Myocyte (in vitro differentiated cells): Measurements from ENCODE around the gene SSR1. TPM values are rescaled to one million over a fixed set of nuclear protein-coding genes. Genes with fewer than 3 reads are reported as not detected.
"Not testable (repeated sequence)": the region's sequence is repeated elsewhere in the genome, so short reads cannot be mapped to it uniquely, and the experiment has no call there.

Experiments used
- DNase-seq: peaks from one replicate; pipeline ENCODE4 v3.0.0-alpha.2; 2012; ENCODE audit warnings: low read depth
- total RNA-seq: library from RNA; depleted of rRNA; stranded (reverse); fragments of >200 nt; gene quantifications from 2 replicates; pipeline ENCODE4 v1.2.3, GENCODE V29; 2014

Gene SSR1
- total RNA-seq, 1 donor from 2014 or later: 74.2 TPM

- DNase-seq: no peak
Observed at GRCh38 chr6:7282097-7282906, 30.7 kb downstream of the SSR1 start.

DNA sequence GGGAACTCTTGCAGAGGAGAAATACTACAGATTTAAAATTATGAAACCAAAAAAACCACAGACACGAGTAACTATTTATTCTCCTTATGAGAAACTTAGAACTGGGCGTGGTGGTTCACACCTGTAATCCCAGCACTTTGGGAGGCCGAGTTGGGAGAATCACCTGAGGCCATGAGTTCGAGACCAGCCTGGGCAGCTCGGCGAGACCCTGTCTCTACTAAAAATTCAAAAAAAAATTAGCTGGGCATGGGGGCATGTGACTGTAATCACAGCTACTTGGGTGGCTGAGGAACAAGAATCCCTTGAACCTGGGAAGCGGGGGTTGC lies 36.8 kb downstream of the SSR1 start:
- no peak for DNase-seq

DNA sequence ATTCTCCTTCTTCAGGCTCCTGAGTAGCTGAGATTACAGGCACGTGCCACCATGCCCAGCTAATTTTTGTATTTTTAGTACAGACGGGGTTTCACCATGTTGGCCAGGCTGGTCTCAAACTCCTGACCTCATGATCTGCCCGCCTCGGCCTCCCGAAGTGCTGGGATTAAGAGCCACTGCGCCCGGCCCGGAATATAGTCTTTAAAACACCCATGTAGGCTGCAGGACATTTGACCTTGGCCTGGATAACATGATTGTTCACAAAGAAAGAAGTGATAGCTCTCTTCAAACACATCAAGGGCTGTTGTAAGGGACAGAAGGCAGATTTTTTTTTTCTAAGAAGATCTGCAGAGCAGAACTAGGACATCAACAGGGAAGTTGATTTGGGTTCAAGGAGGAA lies 38.5 kb downstream of the SSR1 start:
- not testable (repeated sequence) for DNase-seq

GRCh38 chr6:7273709-7274108 lies 39.3 kb downstream of the SSR1 start:
- DNase-seq: no peak

DNA sequence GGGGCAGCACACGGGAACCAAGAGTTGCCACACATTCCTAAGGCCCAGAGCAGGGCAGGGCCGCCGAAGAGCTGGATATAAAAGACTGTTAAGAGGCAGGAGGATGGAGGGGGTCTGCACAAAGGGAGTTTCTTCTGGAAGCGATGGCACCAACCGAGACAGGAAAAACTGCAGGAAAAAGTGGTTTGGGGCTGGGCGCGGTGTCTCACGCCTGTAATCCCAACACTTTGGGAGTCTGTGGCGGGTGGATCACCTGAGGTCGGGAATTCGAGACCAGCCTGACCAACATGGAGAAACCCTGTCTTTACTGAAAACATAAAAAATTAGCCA lies 41.8 kb downstream of the SSR1 start:
- DNase-seq: no peak

GRCh38 chr6:7270320-7271204 lies 42.4 kb downstream of the SSR1 start:
- peak; percentile 83 for DNase-seq

- no peak for DNase-seq
Observed at GRCh38 chr6:7269816-7270215, 43.2 kb downstream of the SSR1 start.

DNA sequence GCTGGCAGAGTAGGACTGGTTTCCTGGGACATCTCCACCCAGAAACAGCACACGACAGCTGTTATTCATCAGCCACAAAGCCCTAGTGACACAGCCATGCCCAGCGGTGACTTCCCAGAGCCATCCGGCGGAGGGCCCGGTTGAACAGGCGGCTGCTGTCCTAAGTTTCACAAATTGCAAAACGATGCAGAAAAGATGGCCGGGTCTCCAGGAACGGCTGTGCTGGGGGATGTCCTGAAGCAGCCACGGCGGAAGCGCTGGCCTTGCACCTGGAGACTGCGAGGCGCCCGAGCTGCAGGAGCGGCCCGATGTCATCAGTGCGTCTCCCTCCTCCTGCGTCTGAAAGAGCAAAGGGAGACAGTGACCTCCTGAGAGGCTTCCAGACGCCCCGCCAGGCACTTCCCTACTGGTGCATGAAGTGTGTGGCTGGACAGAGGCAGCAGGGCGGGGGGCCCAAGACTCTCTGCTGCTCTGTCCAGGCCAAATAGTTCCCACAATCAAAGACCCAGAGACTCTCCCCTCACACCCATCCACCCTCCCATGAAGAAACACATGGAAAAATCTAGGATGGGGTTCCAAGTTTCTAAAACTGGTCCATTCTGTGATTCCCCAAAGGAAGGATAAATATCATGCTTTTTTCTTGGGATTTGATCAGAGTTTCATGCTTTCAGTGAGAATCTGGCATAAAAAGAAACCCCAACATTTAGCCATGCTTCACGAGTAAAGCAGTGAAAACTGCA lies 44.0 kb downstream of the SSR1 start:
- peak; percentile 51 for DNase-seq

DNA sequence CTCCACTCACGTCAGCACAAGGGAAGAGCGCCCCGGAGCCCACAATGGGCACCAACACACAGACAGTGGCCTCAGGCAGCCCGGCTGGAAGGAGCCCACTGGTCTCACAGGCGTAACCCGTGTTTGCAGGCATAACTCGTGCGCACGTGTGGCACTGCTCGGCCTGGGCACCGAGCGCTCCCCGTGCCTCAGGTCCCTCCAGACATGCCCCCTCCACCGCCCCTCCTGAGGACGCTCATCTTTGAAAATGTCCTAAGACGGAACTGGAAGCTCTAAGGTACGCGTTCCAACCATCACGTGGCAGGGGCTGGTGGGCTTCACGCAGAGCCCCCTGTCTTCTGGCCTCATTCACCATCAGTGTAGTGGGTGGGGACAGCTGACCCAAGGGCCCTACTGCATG lies 44.6 kb downstream of the SSR1 start:
- no peak for DNase-seq

- peak; percentile 93 for DNase-seq
Observed at GRCh38 chr6:7267466-7268091, 45.4 kb downstream of the SSR1 start.

DNA sequence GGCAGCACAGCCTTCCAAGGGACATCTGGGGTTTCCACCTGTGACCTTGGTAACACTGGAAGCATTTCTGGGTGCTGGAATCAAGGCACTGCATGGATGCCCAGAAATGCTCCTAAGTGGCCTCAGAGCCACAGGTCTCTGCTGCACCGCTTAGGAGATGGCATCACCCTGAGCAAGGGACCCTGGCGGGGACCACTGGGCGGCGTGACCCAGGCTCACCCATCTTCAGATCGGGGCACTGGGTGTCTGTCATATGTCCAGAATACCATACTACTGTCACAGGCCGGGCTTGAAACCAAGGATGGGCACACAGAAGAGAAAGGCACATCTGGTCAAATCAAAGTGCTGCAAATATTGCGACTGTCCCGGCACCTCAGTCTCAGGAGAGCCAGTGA lies 45.9 kb downstream of the SSR1 start:
- no peak for DNase-seq

- not testable (repeated sequence) for DNase-seq
Observed at GRCh38 chr6:7265385-7265726, 47.6 kb downstream of the SSR1 start.

- DNase-seq: no peak
Observed at GRCh38 chr6:7264686-7265384, 48.2 kb downstream of the SSR1 start.

DNA sequence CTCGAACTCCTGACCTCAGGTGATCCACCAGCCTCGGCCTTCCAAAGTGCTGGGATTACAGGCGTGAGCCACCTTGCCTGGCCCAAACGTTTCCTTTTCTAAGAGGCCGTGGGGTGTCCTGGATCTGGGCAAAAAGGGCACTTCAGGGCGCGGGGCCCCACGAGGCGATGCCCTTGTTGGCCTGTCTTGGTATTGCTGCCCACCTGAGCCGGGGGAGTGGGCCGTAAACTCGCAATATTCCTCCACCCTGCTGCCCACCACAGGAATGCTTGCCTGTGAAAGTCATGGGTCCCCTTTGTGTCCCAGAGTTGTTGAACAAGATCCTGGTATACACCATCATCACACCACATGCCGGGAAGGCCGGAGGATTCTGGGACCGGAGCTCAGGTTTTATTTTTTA lies 49.0 kb downstream of the SSR1 start:
- DNase-seq: no peak

DNA sequence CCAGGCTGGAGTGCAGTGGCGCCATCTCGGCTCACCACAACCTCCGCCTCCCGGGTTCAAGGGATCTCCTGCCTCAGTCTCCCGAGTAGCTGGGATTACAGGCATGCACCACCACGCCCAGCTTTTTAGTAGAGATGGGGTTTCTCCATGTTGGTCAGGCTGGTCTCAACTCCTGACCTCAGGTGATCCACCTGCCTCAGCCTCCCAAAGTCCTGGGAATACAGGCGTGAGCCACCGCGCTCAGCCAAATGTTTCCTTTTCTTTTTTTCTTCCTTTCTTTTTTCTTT lies 49.5 kb downstream of the SSR1 start:
- not testable (repeated sequence) for DNase-seq

DNA sequence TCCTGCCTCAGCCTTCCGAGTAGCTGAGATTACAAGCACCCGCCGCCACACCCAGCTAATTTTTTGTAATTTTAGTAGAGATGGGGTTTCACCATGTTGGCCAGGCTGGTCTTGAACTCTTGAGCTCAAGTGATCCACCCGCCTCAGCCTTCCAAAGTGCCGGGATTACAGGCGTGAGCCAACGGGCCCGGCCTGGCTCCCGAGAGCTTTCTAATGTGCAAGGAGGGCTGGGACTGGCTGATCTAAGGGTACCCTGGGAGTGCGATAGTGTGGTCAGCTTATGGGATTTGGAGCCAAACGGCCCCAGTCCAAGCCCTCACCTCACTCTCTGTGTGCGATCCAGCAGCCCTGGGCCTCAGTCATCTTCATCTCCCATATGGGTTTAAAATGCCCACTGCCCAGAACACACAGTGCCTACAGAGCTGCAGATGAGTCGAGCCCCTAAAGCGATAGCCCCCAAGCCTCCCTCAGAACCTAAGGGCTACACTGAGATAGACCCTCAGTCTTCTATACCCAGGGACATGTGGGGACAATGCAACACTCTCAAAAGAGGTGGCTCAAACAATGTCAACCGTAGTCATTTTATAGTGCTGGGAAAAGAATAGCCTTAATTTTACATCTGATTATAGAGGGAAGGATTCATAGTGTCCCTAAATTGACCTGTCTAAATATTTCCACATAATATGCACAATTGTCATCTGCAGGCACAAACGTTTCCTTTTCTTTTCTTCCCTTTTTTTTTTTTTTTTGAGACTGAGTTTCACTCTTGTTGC lies 50.1 kb downstream of the SSR1 start:
- no peak for DNase-seq

GRCh38 chr6:7261852-7262461 lies 51.0 kb downstream of the SSR1 start:
- peak; percentile 88 for DNase-seq

GRCh38 chr6:7261032-7261841 lies 51.8 kb downstream of the SSR1 start:
- DNase-seq: peak; percentile 95
